Panc1 (cell line): ENCODE results near the gene ADARB1. TPM values are rescaled to one million over a fixed set of nuclear protein-coding genes. Genes with fewer than 3 reads are reported as not detected.

Experiments
- ATAC-seq: fragments of 200-7000 bp; cut with Tn5 transposase; 2 replicates; pipeline ENCODE4 v1.9.1; 2020; ENCODE audit warnings: mild to moderate bottlenecking, moderate library complexity
- BruUV-seq: library from RNA; stranded (reverse); fragments of 400-500 nt; replicated peaks from 2 replicates; lab custom pipeline; 2021; lab: Mats Ljungman, UMichigan
- CTCF ChIA-PET: fragments of 300-600 bp; sonication (Branson Sonifier 250); formaldehyde crosslinking; loops from one replicate; lab custom pipeline; 2022; ENCODE audit warnings: antibody characterized with exemption; lab: Charles Lee
- POLR2A ChIA-PET: fragments of 300-600 bp; sonication (Branson Sonifier 250); formaldehyde crosslinking; loops from one replicate; lab custom pipeline; 2022; ENCODE audit warnings: antibody characterized with exemption; lab: Charles Lee
- DNase-seq: peaks from one replicate; pipeline ENCODE4 v3.0.0-alpha.2; 2010; ENCODE audit warnings: low read depth, low spot score
- H3K27ac ChIP-seq: 2 replicates; pipeline ENCODE4 v1.5.1; 2011; ENCODE audit warnings: mild to moderate bottlenecking, low read length, inconsistent platforms
- H3K27me3 ChIP-seq: fragments of 200-500 bp; sonication (Bioruptor generic); 2 replicates; pipeline ENCODE4 v1.6.0; 2014; ENCODE audit warnings: low read length, inconsistent platforms; ENCODE audit not compliant: control insufficient read depth, insufficient read depth
- H3K36me3 ChIP-seq: fragments of 200-500 bp; sonication (Bioruptor generic); 2 replicates; pipeline ENCODE4 v1.5.1; 2014; ENCODE audit warnings: inconsistent platforms, mild to moderate bottlenecking, low read length, moderate library complexity; ENCODE audit not compliant: control insufficient read depth, insufficient read depth
- H3K4me1 ChIP-seq: 2 replicates; pipeline ENCODE4 v1.5.1; 2011; ENCODE audit warnings: inconsistent platforms, mild to moderate bottlenecking, low read length, moderate library complexity; ENCODE audit not compliant: control insufficient read depth, insufficient read depth
- H3K4me3 ChIP-seq, 2 experiments: 2 replicates each; pipeline ENCODE4 v1.5.1; 2011 to 2012; ENCODE audit warnings: low read depth in 2 of 2, low read length in 2 of 2, mild to moderate bottlenecking in 2 of 2, inconsistent platforms in 1 of 2, moderate library complexity in 1 of 2
- H3K9me3 ChIP-seq: fragments of 200-500 bp; sonication (Bioruptor generic); 2 replicates; pipeline ENCODE4 v1.5.1; 2014; ENCODE audit warnings: low read depth, mild to moderate bottlenecking, inconsistent platforms, low read length, moderate library complexity; ENCODE audit not compliant: control insufficient read depth, insufficient read depth
- CTCF ChIP-seq: fragments of 450-650 bp; IDR thresholded peaks from 2 replicates; pipeline ENCODE4 v1.5.1; 2017; ENCODE audit warnings: mild to moderate bottlenecking
- POLR2AphosphoS5 ChIP-seq: IDR thresholded peaks from 2 replicates; pipeline ENCODE4 v1.6.1; 2012; ENCODE audit warnings: mild to moderate bottlenecking, low read depth, low read length, moderate library complexity
- REST ChIP-seq, 2 experiments: IDR thresholded peaks; 2 replicates each; pipeline ENCODE4 v1.6.1; 2011 to 2012; ENCODE audit warnings: low read depth in 2 of 2, control low read depth in 1 of 2, low read length in 1 of 2, mild to moderate bottlenecking in 1 of 2, moderate library complexity in 1 of 2; ENCODE audit not compliant: insufficient read depth in 1 of 2
- SIN3A ChIP-seq: IDR thresholded peaks from 2 replicates; pipeline ENCODE4 v1.6.1; 2012; ENCODE audit warnings: low read depth, mild to moderate bottlenecking, low read length, moderate library complexity, borderline replicate concordance; ENCODE audit not compliant: insufficient read depth
- TCF7L2 ChIP-seq: IDR thresholded peaks from 2 replicates; pipeline ENCODE4 v1.6.1; 2011; ENCODE audit warnings: mild to moderate bottlenecking, low read depth, low read length, inconsistent platforms
- in situ Hi-C: cut with HindIII; loops from 2 replicates; pipeline ENCODE4 v1.10.0; 2016; ENCODE audit warnings: low sequenced_read_pairs, low pct_unique_long_range_greater_than_20kb
- intact Hi-C: fragments of 100-400 bp; cut with micrococcal nuclease; formaldehyde crosslinking; loops from one replicate; pipeline ENCODE4 v1.10.0; 2022; ENCODE audit not compliant: unreplicated experiment
- total RNA-seq: library from RNA; stranded (reverse); gene quantifications from one replicate; pipeline ENCODE4 v1.2.1, GENCODE V29; 2021; ENCODE audit not compliant: unreplicated experiment

The ADARB1 gene
- total RNA-seq, 1 experiment from 2014 or later = 15.0 TPM

- DNase-seq (no peak), ATAC-seq (no peak)
- intact Hi-C loops (no loop called here), in situ Hi-C loops (no loop called here)
- ChIA-PET CTCF (no interaction called here), POLR2A (no interaction called here)
- H3K4me1 ChIP-seq = no peaks in the 10 kb centered on the region
- TF ChIP-seq TCF7L2 = no peak
- no peak for TF ChIP-seq CTCF
- TF ChIP-seq REST (IDR thresholded peaks at IDR 0.05; ENCODE audit: insufficient read depth in 1 of 2, low read depth in 2 of 2, low read length in 1 of 2) = no peak
- BruUV-seq = no TSS peak
- H3K27ac ChIP-seq = no peak overlapping the region
- H3K9me3 ChIP-seq = no peaks in the 10 kb centered on the region
- no peaks in the 10 kb centered on the region for H3K27me3 ChIP-seq
- H3K36me3 ChIP-seq = no peaks in the 10 kb centered on the region; the same call in 1 of the 2 replicates
- no peak overlapping the region for H3K4me3 ChIP-seq
Observed at GRCh38 chr21:45265721-45266517, 191.5 kb downstream of the ADARB1 start.

- H3K27ac ChIP-seq = no peak overlapping the region
- H3K9me3 ChIP-seq = no peaks in the 10 kb centered on the region
- in situ Hi-C loops (no loop called here), intact Hi-C loops (no loop called here)
- H3K4me3 ChIP-seq = no peak overlapping the region
- no peak for DNase-seq
- BruUV-seq = no TSS peak
- TF ChIP-seq POLR2AphosphoS5 (no peak), TCF7L2 (no peak), CTCF (no peak), REST (IDR thresholded peaks at IDR 0.05; ENCODE audit: insufficient read depth in 1 of 2, low read depth in 2 of 2, low read length in 1 of 2) (no peak), SIN3A (no peak)
- H3K4me1 ChIP-seq = no peaks in the 10 kb centered on the region
- no peaks in the 10 kb centered on the region for H3K27me3 ChIP-seq
- CTCF ChIA-PET = interaction anchor here (0.8 kb wide), 1 partner anchor 126 kb away, joined by 3 read pairs; no protein-coding TSS in a partner anchor
- no peak for ATAC-seq
- POLR2A ChIA-PET = no interaction called here
- H3K36me3 ChIP-seq = no peaks in the 10 kb centered on the region; the same call in 1 of the 2 replicates
Observed at GRCh38 chr21:45266518-45267389, 192.4 kb downstream of the ADARB1 start.
